GM12872 (cell line): ENCODE results near the gene ANKRD33.

Source experiments
- CTCF ChIP-seq: IDR thresholded peaks from 3 replicates; pipeline ENCODE4 v1.5.1; 2011; ENCODE audit warnings: low read depth, mild to moderate bottlenecking, low read length, moderate library complexity; ENCODE audit not compliant: insufficient read depth

ANKRD33 gene

GRCh38 chr12:51863933-51864832 lies 23.7 kb upstream of the ANKRD33 start:
- TF ChIP-seq CTCF, result no peak

- TF ChIP-seq CTCF, result no peak
Measured at GRCh38 chr12:51864833-51865670, 22.9 kb upstream of the ANKRD33 start.

- TF ChIP-seq CTCF, result no peak
Measured at GRCh38 chr12:51865757-51866270, 22.1 kb upstream of the ANKRD33 start.

- TF ChIP-seq CTCF, result no peak
Measured at GRCh38 chr12:51866324-51866723, 21.6 kb upstream of the ANKRD33 start.

GRCh38 chr12:51866762-51867161 lies 21.1 kb upstream of the ANKRD33 start:
- no peak for TF ChIP-seq CTCF

GRCh38 chr12:51867371-51867770 lies 20.5 kb upstream of the ANKRD33 start:
- TF ChIP-seq CTCF, result no peak

GRCh38 chr12:51867796-51868428 lies 20.0 kb upstream of the ANKRD33 start:
- no peak for TF ChIP-seq CTCF
